Subcutaneous abdominal adipose tissue (tissue), 5 donors: ENCODE data around the gene MOB3A.

Experiments used
- H3K27ac ChIP-seq: one replicate; pipeline ENCODE4 v1.7.0; 2013; ENCODE audit warnings: low read depth, mild to moderate bottlenecking, inconsistent platforms, low read length, moderate library complexity
- H3K27me3 ChIP-seq, 5 donors: one replicate each; pipeline ENCODE4 v1.7.0; 2013; ENCODE audit warnings: low read length in 5 of 5, inconsistent platforms in 1 of 5; ENCODE audit not compliant: control insufficient read depth in 5 of 5, insufficient read depth in 4 of 5
- H3K36me3 ChIP-seq, 5 donors: one replicate each; pipeline ENCODE4 v1.7.0; 2013; ENCODE audit warnings: low read length in 5 of 5; ENCODE audit not compliant: control insufficient read depth in 5 of 5, insufficient read depth in 5 of 5
- H3K4me1 ChIP-seq, 5 donors: one replicate each; pipeline ENCODE4 v1.7.0; 2013; ENCODE audit warnings: low read length in 5 of 5, mild to moderate bottlenecking in 3 of 5, moderate library complexity in 1 of 5; ENCODE audit not compliant: control insufficient read depth in 5 of 5, insufficient read depth in 5 of 5
- H3K4me3 ChIP-seq, 5 donors: one replicate each; pipeline ENCODE4 v1.7.0; 2013; ENCODE audit warnings: low read length in 5 of 5, low read depth in 1 of 5
- H3K9ac ChIP-seq, 5 donors: one replicate each; pipeline ENCODE4 v1.7.0; 2013; ENCODE audit warnings: low read length in 5 of 5, mild to moderate bottlenecking in 4 of 5, moderate library complexity in 3 of 5
- H3K9me3 ChIP-seq, 5 donors: one replicate each; pipeline ENCODE4 v1.7.0; 2013; ENCODE audit warnings: low read length in 5 of 5; ENCODE audit not compliant: control insufficient read depth in 5 of 5
- donor health status: healthy.
- donor health status: healthy.
- donor health status: healthy.
- donor health status: healthy.
- donor health status: healthy.

The MOB3A gene

GRCh38 chr19:2115911-2116426 is 19.8 kb upstream of the MOB3A start:
- Histone ChIP-seq H3K36me3 (peaks cover 0 to 99% (median 95%) of the 10 kb centered on the region in 5 donors), H3K27me3 (no peaks in the 10 kb centered on the region), H3K4me1 (peaks cover 0 to 21% (median 9%) of the 10 kb centered on the region in 5 donors), H3K4me3 (no peak overlapping the region), H3K27ac (no peak overlapping the region), H3K9me3 (no peaks in the 10 kb centered on the region), H3K9ac (no peak overlapping the region)

- Histone ChIP-seq H3K9ac (no peak overlapping the region), H3K36me3 (peaks cover 0 to 99% (median 95%) of the 10 kb centered on the region in 5 donors), H3K4me1 (peaks cover 0 to 21% (median 9%) of the 10 kb centered on the region in 5 donors), H3K27ac (no peak overlapping the region), H3K27me3 (no peaks in the 10 kb centered on the region), H3K4me3 (no peak overlapping the region), H3K9me3 (no peaks in the 10 kb centered on the region)
These were observed 19.2 kb upstream of the MOB3A start for GRCh38 chr19:2115324-2115723.

DNA sequence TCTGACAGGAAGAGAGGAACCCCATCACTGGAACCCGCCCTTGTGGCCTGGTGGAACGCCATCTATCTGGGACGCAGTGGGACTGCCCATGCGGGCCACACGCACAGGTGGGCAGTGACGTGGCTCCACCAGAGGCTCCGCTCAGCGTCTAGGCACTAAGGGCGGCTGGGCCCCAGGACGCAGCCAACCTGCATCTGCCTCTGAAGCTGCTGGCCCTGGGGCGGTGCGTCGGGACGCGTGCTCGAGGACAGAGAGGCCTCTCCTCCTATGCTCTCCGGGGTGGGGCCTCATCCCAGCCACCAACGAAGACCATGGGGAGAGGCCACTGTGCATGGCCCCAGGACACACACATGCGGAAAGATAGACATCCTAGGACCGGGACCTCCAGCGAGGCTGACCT is 18.7 kb upstream of the MOB3A start:
- Histone ChIP-seq H3K9ac (no peak overlapping the region), H3K4me3 (no peak overlapping the region), H3K4me1 (peaks cover 0 to 21% (median 9%) of the 10 kb centered on the region in 5 donors), H3K27ac (no peak overlapping the region), H3K36me3 (peaks cover 0 to 99% (median 95%) of the 10 kb centered on the region in 5 donors), H3K27me3 (no peaks in the 10 kb centered on the region), H3K9me3 (no peaks in the 10 kb centered on the region)

GRCh38 chr19:2114218-2114617 is 18.1 kb upstream of the MOB3A start:
- H3K4me3 ChIP-seq, result no peak overlapping the region
- no peak overlapping the region for H3K27ac ChIP-seq
- no peaks in the 10 kb centered on the region for H3K27me3 ChIP-seq
- H3K4me1 ChIP-seq, result peaks cover 0 to 21% (median 9%) of the 10 kb centered on the region in 5 donors
- no peak overlapping the region for H3K9ac ChIP-seq
- no peaks in the 10 kb centered on the region for H3K9me3 ChIP-seq
- peaks cover 0 to 99% (median 98%) of the 10 kb centered on the region in 5 donors for H3K36me3 ChIP-seq

DNA sequence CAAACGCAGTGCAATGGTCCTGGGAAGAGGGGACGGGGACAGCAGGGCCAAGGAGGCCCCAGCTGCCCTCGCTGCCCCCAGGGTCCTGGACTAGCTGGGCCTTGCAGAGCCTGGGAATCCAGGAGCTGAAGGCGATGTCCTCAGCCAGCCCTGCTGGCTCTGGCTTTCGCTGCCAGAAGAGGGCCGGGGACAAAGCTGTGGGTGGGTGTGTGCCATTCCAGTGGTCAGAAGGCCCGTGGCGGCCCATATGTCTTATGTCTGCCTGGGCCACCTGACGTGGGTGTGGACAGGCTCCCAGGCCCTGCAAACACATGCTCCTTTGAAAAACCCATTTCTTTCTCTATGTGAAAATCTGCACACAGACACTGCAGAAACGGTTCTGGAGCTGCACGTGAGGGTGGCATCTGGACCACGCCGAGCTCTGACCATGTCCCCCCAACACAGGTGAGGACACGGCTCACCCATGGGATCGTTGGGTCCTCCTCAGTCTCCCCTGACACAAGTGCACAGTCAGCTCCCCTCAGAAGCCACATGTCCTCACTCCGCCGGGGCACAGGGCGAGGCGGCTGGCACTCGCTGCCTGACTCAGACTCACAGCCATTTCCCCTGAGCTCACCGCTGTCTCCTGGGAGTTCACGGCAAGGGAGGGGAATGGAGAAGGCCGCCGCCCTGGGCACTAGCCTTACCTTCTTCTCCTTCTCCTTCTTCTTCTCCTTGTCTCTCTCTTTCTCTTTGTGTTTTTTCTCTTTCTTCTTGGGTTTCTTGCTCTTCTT is 17.5 kb upstream of the MOB3A start:
- no peak overlapping the region for H3K27ac ChIP-seq
- H3K27me3 ChIP-seq, result no peaks in the 10 kb centered on the region
- peaks cover 0 to 99% (median 99%) of the 10 kb centered on the region in 5 donors for H3K36me3 ChIP-seq
- peaks cover 0 to 21% (median 9%) of the 10 kb centered on the region in 5 donors for H3K4me1 ChIP-seq
- H3K9ac ChIP-seq, result no peak overlapping the region
- H3K9me3 ChIP-seq, result no peaks in the 10 kb centered on the region
- no peak overlapping the region for H3K4me3 ChIP-seq

DNA sequence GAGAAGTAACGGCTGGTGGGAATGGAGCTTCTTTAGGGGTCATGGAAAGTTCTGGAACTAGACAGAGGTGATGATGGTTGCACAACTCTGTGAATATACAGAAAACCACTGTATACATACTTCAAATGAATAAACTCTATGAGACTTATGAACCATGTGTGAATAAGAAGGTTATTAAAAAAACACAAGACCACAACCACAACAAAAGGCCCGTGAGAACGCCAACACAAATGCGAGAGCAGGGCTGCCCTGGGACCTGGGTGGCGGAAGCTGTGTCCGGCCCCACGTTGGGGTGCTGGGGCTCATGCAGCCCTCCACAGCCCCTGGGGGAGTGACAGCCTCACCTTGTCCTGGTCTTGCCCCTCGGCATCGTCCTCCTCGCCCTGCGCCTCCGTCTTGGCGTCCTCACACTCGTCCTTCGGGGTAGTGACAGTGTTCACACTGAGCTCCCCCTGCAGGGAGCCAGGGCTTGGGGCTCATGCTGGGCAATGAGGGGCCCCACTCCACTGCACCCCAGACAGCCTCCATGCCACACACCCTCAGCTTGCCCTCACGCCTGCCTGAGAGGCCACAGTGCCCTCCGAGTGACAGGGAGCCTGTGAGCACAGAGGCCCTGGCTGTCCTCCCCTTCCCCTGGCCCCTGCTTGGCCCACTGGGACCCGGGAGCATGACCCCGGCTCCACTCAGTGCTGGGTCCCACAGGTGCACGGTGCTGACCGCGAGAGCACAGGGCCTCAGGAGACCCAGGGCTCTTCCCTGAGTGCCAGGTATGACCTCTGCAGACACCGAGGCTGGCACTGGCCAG is 16.6 kb upstream of the MOB3A start:
- no peaks in the 10 kb centered on the region for H3K9me3 ChIP-seq
- peaks cover 0 to 19% (median 7%) of the 10 kb centered on the region in 5 donors for H3K4me1 ChIP-seq
- peaks cover 0 to 99% (median 99%) of the 10 kb centered on the region in 5 donors for H3K36me3 ChIP-seq
- H3K4me3 ChIP-seq, result no peak overlapping the region
- no peaks in the 10 kb centered on the region for H3K27me3 ChIP-seq
- H3K27ac ChIP-seq, result no peak overlapping the region
- H3K9ac ChIP-seq, result no peak overlapping the region

- H3K36me3 ChIP-seq, result peaks cover 0 to 95% (median 93%) of the 10 kb centered on the region in 5 donors
- H3K9me3 ChIP-seq, result no peaks in the 10 kb centered on the region
- H3K27me3 ChIP-seq, result no peaks in the 10 kb centered on the region
- H3K4me3 ChIP-seq, result no peak overlapping the region
- peaks cover 0 to 11% (median 0%) of the 10 kb centered on the region in 5 donors for H3K4me1 ChIP-seq
- no peak overlapping the region for H3K27ac ChIP-seq
- H3K9ac ChIP-seq, result no peak overlapping the region
These were observed 15.8 kb upstream of the MOB3A start for GRCh38 chr19:2111886-2112285.

- no peaks in the 10 kb centered on the region for H3K9me3 ChIP-seq
- H3K4me3 ChIP-seq, result no peak overlapping the region
- H3K27me3 ChIP-seq, result no peaks in the 10 kb centered on the region
These were observed 15.3 kb upstream of the MOB3A start for GRCh38 chr19:2111425-2111824.

GRCh38 chr19:2110822-2111221 is 14.7 kb upstream of the MOB3A start:
- no peaks in the 10 kb centered on the region for H3K27me3 ChIP-seq
- peaks cover 0 to 95% (median 92%) of the 10 kb centered on the region in 5 donors for H3K36me3 ChIP-seq
- no peak overlapping the region for H3K9ac ChIP-seq
- H3K4me1 ChIP-seq, result peaks cover 0 to 11% (median 0%) of the 10 kb centered on the region in 5 donors
- no peak overlapping the region for H3K27ac ChIP-seq
- no peak overlapping the region for H3K4me3 ChIP-seq
- H3K9me3 ChIP-seq, result no peaks in the 10 kb centered on the region

More at GRCh38 chr19:2111425-2111824, 15.3 kb upstream of the MOB3A start:
- H3K27ac ChIP-seq, result no peak overlapping the region
- H3K36me3 ChIP-seq, result peaks cover 0 to 95% (median 93%) of the 10 kb centered on the region in 5 donors
- H3K9ac ChIP-seq, result no peak overlapping the region
- peaks cover 0 to 11% (median 0%) of the 10 kb centered on the region in 5 donors for H3K4me1 ChIP-seq
